Activated T-cell treated with anti-CD3 and anti-CD28 coated beads for 4 hours (primary cell): ENCODE results near the gene GPR156.

Experiments
- DNase-seq: peaks from one replicate; pipeline ENCODE4 v3.0.0-alpha.2; 2020

The GPR156 gene

DNA sequence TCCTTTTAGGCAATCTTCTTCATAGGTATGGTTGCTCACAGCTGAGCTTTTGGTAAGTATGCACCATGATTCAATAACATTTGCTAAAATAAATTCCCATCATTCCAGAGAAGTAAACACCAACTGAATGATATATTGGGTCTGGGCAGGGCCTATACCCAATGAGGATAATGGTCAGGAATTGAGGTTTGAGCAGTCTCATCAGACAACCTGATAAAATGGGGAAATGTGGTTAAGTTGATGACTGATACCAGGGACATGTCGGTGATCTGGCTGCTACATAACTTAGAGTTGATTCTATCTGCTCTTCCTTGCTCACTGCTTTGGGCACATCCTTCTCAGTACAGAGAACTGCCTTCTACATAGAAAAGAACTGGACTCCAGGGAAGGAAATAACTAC, 92.9 kb downstream of the GPR156 start:
- DNase-seq: no peak

GRCh38 chr3:120182613-120183511, 102.2 kb downstream of the GPR156 start:
- no peak for DNase-seq

DNA sequence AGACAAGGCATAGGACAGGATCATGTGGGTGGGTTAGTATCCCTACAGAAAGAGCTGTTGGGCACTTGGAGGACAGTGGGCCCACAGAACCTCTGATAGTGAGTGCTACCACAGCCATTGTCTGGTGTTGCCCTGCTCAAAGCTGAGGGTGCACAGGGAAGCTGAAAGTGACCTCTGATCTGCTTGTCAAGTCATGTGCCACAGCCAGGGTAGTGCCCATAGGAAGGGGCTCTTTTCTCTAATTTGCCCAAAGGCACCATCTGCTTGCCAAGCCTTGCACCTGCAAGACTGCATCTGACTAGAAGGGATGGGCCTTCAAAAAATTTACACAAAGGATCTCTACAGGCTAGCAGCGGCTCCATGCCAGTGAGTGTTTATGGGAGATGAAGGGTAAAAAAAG, 103.4 kb downstream of the GPR156 start:
- DNase-seq: no peak

DNA sequence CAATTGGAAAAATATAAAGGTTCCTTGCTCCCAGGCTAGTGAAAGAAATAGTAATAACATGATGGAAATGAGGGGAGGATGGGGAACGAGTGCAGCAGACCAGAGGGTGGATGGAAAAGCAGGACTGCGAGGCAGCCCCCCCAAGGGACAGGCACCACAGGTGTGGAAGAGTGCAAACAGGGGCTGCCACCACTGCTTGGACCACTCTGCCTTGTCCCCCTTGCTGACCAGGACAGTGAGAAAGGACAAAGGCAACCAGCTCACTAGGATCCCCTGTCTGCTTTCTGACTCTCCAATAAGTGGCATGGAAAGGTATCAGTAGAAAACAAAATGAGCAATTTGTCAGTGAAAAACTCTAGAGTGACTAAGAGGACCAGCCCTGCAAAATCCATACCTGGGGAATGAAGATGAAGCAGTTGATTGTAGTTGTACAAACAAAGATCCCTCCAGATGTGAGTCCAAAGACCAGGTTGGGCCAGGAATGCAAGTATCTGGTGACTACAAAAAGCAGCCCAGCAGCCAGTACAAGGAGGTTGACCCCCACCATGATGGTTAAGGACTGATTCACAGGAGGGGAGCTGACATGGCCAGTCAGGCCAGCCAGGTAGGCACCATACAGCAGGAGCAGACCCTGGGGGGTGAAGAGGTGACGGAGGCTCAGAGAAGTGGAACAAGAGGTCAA, 104.2 kb downstream of the GPR156 start:
- DNase-seq: no peak

DNA sequence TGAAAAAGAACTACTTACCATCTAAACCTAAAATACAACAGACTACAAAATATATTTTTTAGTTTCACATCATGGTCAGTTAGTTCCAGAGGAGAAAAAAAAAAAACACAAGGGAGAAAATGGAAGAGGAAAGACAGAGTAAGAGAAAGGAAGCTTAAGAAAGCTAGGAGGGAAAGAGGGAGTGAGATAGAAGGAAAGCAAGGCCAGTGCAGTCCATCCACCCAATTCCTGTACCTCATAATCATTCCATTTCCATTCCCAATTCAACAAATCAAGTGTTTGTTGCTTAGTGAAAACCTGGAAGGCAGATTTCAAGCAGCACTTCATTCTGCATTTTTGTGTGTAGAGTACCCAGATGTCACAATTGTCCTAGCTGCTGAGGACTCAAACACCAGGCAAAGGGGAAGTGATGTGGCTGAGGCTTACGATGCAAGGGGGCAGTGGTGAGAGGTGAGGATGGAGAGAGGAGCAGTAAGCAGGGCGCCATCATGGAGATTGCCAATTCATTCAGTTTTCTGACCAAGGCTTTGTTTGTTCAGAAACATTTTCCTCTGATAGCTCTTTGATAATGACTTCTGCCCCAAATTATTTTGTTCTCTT, 107.2 kb downstream of the GPR156 start:
- DNase-seq: no peak

DNA sequence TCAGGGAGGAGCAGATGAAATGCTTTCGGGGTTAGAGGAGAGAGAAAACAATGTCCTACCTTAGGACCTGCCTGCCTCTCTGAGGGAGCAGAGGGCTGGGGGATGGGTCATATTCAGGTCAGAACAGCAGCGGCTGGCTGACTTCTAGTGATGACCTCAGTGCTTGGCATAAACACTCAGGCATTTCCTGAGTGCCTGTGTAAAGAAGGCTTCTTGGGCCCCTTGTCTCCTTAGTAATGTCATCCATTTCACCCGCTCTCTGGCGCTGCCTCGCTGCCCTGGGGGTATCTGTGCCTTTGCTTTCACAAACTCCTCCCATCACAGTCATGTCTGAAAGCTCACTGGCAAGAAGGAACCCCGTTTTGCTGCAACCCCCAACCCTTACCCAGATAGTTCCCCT, 107.9 kb downstream of the GPR156 start:
- no peak for DNase-seq

- DNase-seq: no peak
These were observed 110.0 kb downstream of the GPR156 start for GRCh38 chr3:120174811-120175539.

- DNase-seq: no peak
These were observed 111.9 kb downstream of the GPR156 start for GRCh38 chr3:120173056-120173675.

DNA sequence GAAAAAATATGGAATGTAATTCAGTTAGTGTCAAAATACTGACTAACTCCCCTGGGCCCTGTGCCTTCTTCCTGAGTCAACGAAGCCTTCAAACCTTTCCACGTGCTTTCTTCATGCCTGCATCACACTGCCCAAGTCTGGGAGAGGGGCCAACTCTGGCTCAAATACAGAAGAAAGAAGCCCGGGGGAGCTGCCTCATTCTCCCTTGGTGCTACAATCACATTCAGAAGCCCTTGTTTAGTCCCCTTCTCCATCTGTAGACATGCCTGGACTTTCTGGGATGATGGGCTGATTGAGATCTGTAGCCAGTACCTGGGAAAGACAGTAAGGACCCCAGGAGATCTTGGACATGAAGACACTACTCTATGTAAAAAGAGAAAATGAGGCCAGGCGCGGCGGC, 113.0 kb downstream of the GPR156 start:
- DNase-seq: no peak

DNA sequence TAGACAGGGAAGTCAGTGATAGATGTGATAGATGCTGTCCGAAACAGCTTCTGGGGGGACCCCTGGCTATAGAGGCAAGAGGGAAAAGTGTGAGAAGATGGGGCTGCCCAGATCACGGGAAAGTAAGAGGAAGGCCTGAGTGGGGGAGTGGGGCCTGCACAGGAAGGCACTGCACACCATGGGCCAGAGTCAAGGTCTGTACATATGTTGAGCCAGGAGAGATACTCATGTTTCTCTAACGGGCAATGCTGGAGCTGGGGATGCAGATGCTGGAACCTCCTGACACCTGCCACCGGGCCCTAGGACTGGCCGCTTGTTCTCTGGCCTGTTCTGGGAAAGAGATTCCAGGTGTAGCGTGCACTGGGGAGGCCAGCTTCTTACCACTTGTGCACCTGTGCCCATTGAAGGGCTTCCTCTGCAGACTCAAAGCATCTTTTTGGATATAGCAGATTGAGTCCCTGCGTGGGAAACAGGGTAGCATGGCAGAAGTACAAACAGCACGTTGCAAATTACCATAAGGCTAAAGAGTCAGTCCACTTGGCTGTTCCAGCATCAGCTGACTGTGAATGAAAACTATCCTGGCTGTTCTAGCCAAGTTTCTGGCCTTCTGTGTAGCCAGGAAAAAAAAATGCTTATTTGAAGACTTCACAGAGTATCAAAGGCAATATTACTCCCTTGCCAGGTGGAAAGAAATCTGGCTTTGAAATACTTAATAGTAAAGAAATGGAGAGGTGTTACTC, 113.7 kb downstream of the GPR156 start:
- DNase-seq: no peak

DNA sequence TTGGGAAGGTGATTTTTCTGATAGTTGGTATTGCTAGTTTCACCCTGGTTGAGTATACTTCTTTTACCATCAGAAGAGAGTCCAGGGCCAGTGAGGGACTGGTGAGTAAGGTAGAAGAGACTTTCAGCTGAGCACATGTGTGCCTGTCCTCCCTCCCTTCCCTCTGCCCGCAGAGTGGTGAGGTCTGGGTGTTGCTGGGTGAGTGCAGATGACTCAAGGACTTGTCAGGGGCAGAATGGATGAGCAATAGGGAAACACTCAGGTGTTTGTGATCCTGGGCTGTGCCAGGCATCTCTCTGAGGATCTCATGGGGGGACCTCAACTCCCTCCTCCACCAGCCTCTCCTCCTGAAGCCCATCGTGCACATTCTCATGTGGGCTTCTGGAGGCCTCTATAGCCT, 114.8 kb downstream of the GPR156 start:
- DNase-seq: no peak

DNA sequence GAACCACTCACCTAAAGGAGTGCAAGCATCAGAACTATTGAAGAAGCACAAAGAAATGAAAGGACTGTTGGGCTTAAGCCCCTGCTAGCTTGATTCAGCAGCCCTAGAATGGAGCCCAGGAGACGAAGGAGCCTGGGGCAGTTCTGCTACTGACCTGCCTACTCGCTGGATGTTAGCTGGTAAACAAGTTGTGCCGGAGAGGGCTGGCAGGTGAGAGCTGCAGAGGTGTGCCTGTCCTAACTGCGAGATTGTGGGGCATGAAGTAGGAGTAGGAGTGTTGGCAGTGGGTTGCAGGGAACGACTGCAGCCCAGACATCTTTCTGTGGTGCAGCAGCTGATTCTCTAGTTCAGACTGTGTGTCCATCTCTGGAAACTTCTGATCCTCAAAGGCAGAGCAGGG, 115.6 kb downstream of the GPR156 start:
- DNase-seq: no peak

GRCh38 chr3:120168611-120169010, 116.4 kb downstream of the GPR156 start:
- DNase-seq: no peak

DNA sequence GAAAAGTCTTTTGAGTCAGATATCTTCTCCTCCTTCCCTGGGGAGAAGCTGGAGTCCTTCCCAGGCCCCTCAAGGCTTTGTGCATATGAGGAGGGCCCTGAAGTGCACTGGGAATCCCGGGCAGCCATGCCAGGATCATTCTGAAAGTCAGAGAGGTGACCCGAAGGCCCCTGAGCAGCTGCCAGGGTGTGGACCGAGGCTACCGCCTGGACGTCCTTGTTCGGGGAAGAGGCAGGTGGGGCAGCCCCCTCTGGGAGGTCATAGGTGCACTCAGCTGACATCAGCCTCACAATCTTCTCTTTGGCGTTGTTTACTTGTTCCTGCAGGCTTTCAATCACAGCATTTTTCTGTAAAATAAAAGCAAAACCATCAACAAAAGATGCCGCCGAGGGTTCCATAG, 117.0 kb downstream of the GPR156 start:
- DNase-seq: no peak

- DNase-seq: no peak
These were observed 117.5 kb downstream of the GPR156 start for GRCh38 chr3:120167488-120167887.

DNA sequence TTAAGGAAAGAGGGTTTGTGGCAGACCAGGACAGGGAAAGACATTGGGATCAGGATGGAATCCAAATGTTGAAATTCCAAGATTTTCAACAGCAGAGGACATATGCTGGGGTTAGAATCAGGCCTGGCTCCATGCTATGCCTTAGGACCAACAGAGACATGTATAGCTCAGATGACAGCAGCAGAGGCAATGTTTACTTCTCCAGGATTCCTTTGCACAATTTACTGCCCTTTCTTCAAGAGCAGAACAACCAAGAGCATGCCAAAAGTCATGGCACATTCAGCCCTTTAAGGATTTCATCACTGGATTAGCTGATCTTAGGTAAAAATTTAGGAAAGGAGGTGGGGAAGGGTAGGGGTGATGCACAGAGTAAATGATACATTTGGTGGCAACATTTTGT, 121.2 kb downstream of the GPR156 start:
- DNase-seq: no peak

GRCh38 chr3:120163026-120163425, 122.0 kb downstream of the GPR156 start:
- DNase-seq: no peak

GRCh38 chr3:120162400-120162799, 122.6 kb downstream of the GPR156 start:
- no peak for DNase-seq

DNA sequence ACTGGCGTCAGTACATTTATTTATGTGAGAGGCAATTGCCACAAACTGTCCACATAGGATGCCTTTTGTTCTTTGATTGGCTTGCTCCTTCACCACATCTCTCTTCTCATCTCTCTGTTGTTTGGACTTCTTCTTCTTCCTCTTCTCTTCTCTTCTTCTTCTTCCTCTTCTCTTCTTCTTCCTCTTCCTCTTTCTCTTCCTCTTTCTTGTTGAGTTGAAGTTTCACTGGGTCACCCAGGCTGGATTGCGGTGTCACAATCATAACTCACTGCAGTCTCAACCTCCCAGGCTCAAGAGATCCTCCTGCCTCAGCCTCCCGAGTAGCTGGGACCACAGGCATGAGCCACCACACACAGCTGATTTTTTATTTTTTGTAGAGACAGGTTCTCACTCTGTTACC, 123.1 kb downstream of the GPR156 start:
- no peak for DNase-seq

- no peak for DNase-seq
These were observed 125.0 kb downstream of the GPR156 start for GRCh38 chr3:120160050-120160449.

GRCh38 chr3:120157681-120158080, 127.3 kb downstream of the GPR156 start:
- DNase-seq: no peak

GRCh38 chr3:120157113-120157512, 127.9 kb downstream of the GPR156 start:
- DNase-seq: no peak
